Omental fat pad (tissue), 4 donors: ENCODE measurements around the gene CAMSAP3. TPM values are rescaled to one million over a fixed set of nuclear protein-coding genes. Genes with fewer than 3 reads are reported as not detected.

Experiments
- ATAC-seq: fragments of 150-250 bp; one replicate; pipeline ENCODE4 v1.9.1; 2016; ENCODE audit warnings: mild to moderate bottlenecking, moderate library complexity; ENCODE audit not compliant: low FRiP score
- DNase-seq: peaks from one replicate; pipeline ENCODE4 v3.0.0-alpha.2; 2019; ENCODE audit warnings: low spot score
- CTCF ChIP-seq, 3 donors: fragments of 450-650 bp; IDR thresholded peaks; one replicate each; pipeline ENCODE4 v1.5.1; 2016 to 2017; ENCODE audit warnings: antibody characterized with exemption in 3 of 3, mild to moderate bottlenecking in 3 of 3, moderate library complexity in 2 of 3
- total RNA-seq, 4 donors: library from RNA; depleted of rRNA; stranded (reverse); fragments of >200 nt; gene quantifications; one replicate each; pipeline ENCODE4 v1.1.0, GENCODE V29; 2016

Gene CAMSAP3
- total RNA-seq, 4 donors from 2014 or later = 0.36 to 1.0 (median 0.69) TPM; not detected in 1

DNA sequence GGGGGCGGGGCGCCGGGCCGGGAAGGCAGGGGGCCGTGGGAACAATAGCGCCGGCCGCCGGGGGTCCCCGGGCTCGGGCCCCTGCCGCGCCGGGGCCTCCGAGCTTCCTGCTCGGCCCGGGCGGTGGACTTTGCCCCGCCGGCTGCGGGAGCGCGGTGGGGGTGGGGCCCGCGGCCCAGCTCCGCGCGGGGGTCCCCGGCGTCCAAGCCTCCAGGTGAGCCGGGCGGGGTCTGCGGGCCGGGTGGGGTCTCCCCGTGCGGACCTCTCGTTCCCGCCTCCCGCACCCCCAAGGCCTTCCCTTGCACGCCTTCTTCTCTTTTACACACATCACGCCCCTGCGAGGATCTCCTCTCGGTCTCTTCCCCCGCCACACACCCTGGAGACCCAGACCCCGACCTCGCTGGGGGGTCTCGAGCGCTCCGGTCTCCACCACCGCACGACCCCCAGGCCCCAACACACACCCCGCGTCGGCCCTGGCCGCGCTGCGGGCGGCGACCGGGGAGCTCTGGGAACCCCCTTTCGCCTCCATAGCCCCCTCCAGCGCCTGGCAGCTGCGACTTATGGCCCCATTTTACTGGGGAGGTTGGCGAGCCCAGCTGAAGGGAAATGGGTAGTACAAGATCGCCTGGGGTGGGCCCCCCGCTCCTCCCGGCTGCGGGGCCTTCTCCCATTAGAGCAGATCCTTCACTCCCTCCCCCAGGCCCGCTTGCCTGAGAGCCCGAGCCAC is 711 bp downstream of the CAMSAP3 start:
- ATAC-seq (no peak), DNase-seq (no peak)
- no peak for TF ChIP-seq CTCF (IDR thresholded peaks at IDR 0.05)

GRCh38 chr19:7597689-7598088 is 2.0 kb downstream of the CAMSAP3 start:
- ATAC-seq (no peak), DNase-seq (no peak)
- no peak for TF ChIP-seq CTCF (IDR thresholded peaks at IDR 0.05)

DNA sequence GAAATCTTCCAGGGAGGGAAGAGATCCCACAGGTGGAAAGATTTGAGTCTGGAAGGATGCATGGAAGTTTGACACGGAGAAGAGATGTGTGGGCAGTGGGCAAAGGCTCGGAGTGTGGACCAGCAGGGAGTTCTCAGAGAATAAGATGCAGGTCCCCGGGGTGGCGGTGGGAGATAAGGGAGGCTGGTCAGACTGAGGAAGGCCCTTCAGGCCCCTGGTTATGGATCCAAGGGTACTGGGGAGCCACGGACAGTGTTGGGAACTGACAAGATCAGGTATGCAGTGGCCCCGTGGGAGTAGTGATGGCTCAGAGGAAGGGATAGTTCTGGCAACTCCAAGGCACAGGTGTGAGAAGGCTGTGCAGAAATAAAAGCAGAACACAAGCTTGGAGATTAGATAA is 2.5 kb downstream of the CAMSAP3 start:
- DNase-seq = no peak
- ATAC-seq = no peak
- no peak for TF ChIP-seq CTCF (IDR thresholded peaks at IDR 0.05)

- ATAC-seq (no peak), DNase-seq (no peak)
These were observed 5.1 kb downstream of the CAMSAP3 start for GRCh38 chr19:7600721-7601120.

DNA sequence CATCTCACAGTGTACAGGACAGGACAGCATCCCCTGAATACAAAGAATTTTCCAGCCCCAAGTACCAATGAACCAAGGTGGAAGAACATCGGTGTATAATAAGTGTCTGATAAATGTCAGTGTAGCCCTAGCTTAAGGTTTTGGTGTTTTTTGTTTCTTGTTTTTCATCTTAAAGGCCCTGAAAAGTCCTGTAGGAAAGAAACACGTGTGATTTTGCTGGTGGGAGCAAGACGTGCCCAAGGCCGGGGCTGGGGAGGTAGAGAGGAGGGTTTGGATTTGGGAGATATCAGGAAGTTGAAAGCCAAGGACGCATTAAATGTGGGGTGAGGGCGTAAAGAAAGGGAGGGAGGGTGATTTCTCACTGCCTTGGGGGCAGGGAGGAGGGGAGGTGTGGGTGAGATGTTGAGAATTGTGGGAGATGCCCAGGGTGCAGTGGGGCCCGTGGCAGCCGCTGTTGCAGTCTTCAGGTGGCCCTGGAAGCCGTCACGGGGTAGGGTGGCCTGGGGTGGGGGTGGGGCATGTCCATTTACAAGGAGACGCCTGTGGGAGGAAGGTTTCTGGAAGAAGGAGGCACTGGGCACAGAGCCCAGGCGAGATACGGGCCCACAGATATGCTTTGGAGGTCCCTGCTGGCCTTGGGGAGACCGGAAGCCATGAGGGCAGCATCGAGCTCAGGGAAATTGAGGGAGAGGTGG is 6.7 kb downstream of the CAMSAP3 start:
- ATAC-seq (no peak), DNase-seq (no peak)
- TF ChIP-seq CTCF (IDR thresholded peaks at IDR 0.05) = no peak

More at GRCh38 chr19:7600721-7601120, 5.1 kb downstream of the CAMSAP3 start:
- no peak for TF ChIP-seq CTCF (IDR thresholded peaks at IDR 0.05)

DNA sequence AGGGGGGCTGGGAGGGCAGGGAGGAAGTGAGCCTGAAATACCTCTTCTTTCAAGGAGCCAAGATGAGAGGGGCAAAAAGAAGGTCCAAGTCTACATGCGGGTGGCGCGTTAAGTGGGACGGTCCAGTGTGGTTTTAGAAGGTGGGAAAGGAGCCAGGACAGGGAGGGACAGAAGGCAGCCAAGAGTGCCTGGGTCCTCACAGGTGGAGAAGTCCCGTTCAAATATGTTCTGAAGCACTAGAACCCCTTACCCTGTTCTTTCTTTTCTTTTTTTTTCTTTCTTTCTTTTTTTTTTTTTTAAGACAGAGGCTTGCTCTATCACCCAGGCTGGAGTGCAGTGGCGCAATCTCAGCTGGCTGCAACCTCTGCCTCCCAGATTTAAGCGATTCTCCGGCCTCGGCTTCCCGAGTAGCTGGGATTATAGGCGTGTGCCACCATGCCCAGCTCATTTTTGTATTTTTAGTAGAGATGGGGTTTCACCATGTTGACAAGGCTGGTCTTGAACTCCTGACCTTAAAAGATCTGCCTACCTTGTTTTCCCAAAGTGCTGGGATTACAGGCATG is 7.4 kb downstream of the CAMSAP3 start:
- ATAC-seq = no peak
- no peak for DNase-seq
- TF ChIP-seq CTCF (IDR thresholded peaks at IDR 0.05) = no peak
